MM.1S (cell line): ENCODE results near the gene RERE.

Source experiments
- DNase-seq: peaks from one replicate; pipeline ENCODE4 v3.0.0-alpha.2; 2015
- H2AFZ ChIP-seq: fragments of 300-600 bp; sonication (generic); 2 replicates; pipeline ENCODE4 v1.6.0; 2016; ENCODE audit warnings: antibody characterized with exemption, low read length
- H3F3A ChIP-seq: fragments of 300-600 bp; sonication (generic); 2 replicates; pipeline ENCODE4 v1.6.1; 2016; ENCODE audit warnings: mild to moderate bottlenecking, antibody characterized with exemption, low read length, moderate library complexity, mixed read lengths; ENCODE audit not compliant: insufficient read depth
- H3K27ac ChIP-seq: fragments of 300-600 bp; sonication (generic); 2 replicates; pipeline ENCODE4 v1.5.1; 2016; ENCODE audit warnings: mild to moderate bottlenecking, low read length
- H3K27me3 ChIP-seq: fragments of 300-600 bp; sonication (generic); replicated peaks from 2 replicates; pipeline ENCODE4 v1.6.0; 2016; ENCODE audit warnings: low read length; ENCODE audit not compliant: insufficient read depth
- H3K36me3 ChIP-seq: fragments of 300-600 bp; sonication (generic); replicated peaks from 2 replicates; pipeline ENCODE4 v1.6.1; 2016; ENCODE audit warnings: mild to moderate bottlenecking, low read length, mixed read lengths; ENCODE audit not compliant: insufficient read depth
- H3K4me1 ChIP-seq: fragments of 300-600 bp; sonication (generic); 2 replicates; pipeline ENCODE4 v1.6.1; 2016; ENCODE audit warnings: low read length, mixed read lengths
- H3K4me2 ChIP-seq: fragments of 300-600 bp; sonication (generic); 2 replicates; pipeline ENCODE4 v1.6.0; 2016; ENCODE audit warnings: low read depth, low read length
- H3K4me3 ChIP-seq: fragments of 300-600 bp; sonication (generic); 2 replicates; pipeline ENCODE4 v1.5.1; 2016; ENCODE audit warnings: low read length, mixed read lengths
- H3K79me2 ChIP-seq: fragments of 300-600 bp; sonication (generic); 2 replicates; pipeline ENCODE4 v1.6.1; 2016; ENCODE audit warnings: mixed run types, low read length, mixed read lengths
- H3K9ac ChIP-seq: fragments of 300-600 bp; sonication (generic); 2 replicates; pipeline ENCODE4 v1.6.1; 2016; ENCODE audit warnings: low read length, mixed read lengths
- H3K9me2 ChIP-seq: fragments of 300-600 bp; sonication (generic); replicated peaks from 2 replicates; pipeline ENCODE4 v1.6.1; 2016; ENCODE audit warnings: mild to moderate bottlenecking, low read length, mixed read lengths; ENCODE audit not compliant: insufficient read depth
- H3K9me3 ChIP-seq: fragments of 300-600 bp; sonication (generic); replicated peaks from 2 replicates; pipeline ENCODE4 v1.6.1; 2016; ENCODE audit warnings: mild to moderate bottlenecking, low read length, mixed read lengths; ENCODE audit not compliant: insufficient read depth
- H4K20me1 ChIP-seq: fragments of 300-600 bp; sonication (generic); 2 replicates; pipeline ENCODE4 v1.6.1; 2016; ENCODE audit warnings: mild to moderate bottlenecking, low read length, moderate library complexity, mixed read lengths; ENCODE audit not compliant: insufficient read depth
- CTCF ChIP-seq: fragments of 300-600 bp; sonication (generic); IDR thresholded peaks from 2 replicates; pipeline ENCODE4 v1.5.1; 2016; ENCODE audit warnings: antibody characterized with exemption, low read length, mixed read lengths
- EZH2 ChIP-seq: fragments of 300-600 bp; sonication (generic); optimal IDR thresholded peaks from 2 replicates; pipeline ENCODE3; 2017; ENCODE audit warnings: low read depth, mild to moderate bottlenecking, antibody characterized with exemption, low read length, mixed read lengths
- EZH2phosphoT487 ChIP-seq: fragments of 300-600 bp; sonication (generic); IDR thresholded peaks from 2 replicates; pipeline ENCODE4 v1.6.1; 2018; ENCODE audit warnings: antibody characterized with exemption, low read length

The RERE gene

GRCh38 chr1:8493916-8494540 is 323.4 kb downstream of the RERE start:
- Histone ChIP-seq H3K27me3 (no peaks in the 10 kb centered on the region), H3K9me2 (no peaks in the 10 kb centered on the region), H3K4me2 (no peak overlapping the region), H3K79me2 (no peaks in the 10 kb centered on the region), H3K4me3 (no peak overlapping the region), H3K4me1 (0 out of 2 replicates have a peak, but pooled peaks cover 6% of the 10 kb centered on the region), H3K27ac (no peak overlapping the region), H3K9ac (no peak overlapping the region), H2AFZ (no peak overlapping the region), H3K36me3 (peaks cover 5% of the 10 kb centered on the region; the same call in 1 of the 2 replicates), H3K9me3 (no peaks in the 10 kb centered on the region), H3F3A (no peaks in the 10 kb centered on the region), H4K20me1 (no peaks in the 10 kb centered on the region; the same call in 1 of the 2 replicates)
- no peak for TF ChIP-seq CTCF
- TF ChIP-seq EZH2phosphoT487, result no peak
- TF ChIP-seq EZH2, result no peak
- DNase-seq, result no peak

- Histone ChIP-seq H2AFZ (no peak overlapping the region), H4K20me1 (no peaks in the 10 kb centered on the region; the same call in 1 of the 2 replicates), H3K4me2 (no peak overlapping the region), H3K79me2 (no peaks in the 10 kb centered on the region), H3K27ac (no peak overlapping the region), H3K9me3 (no peaks in the 10 kb centered on the region), H3K4me3 (no peak overlapping the region), H3F3A (no peaks in the 10 kb centered on the region), H3K9me2 (no peaks in the 10 kb centered on the region), H3K9ac (no peak overlapping the region), H3K4me1 (no peaks in the 10 kb centered on the region), H3K36me3 (no peaks in the 10 kb centered on the region), H3K27me3 (no peaks in the 10 kb centered on the region)
- TF ChIP-seq EZH2 (no peak), EZH2phosphoT487 (no peak), CTCF (no peak)
- DNase-seq, result no peak
Observed at GRCh38 chr1:8487249-8487648, 330.2 kb downstream of the RERE start.

- no peaks in the 10 kb centered on the region for H3F3A ChIP-seq
- H4K20me1 ChIP-seq, result no peaks in the 10 kb centered on the region
- H3K4me3 ChIP-seq, result no peak overlapping the region
- DNase-seq, result no peak
- no peaks in the 10 kb centered on the region for H3K4me1 ChIP-seq
- TF ChIP-seq EZH2 (no peak), CTCF (no peak), EZH2phosphoT487 (no peak)
- no peaks in the 10 kb centered on the region for H3K9me2 ChIP-seq
- no peak overlapping the region for H3K4me2 ChIP-seq
- no peaks in the 10 kb centered on the region for H3K9me3 ChIP-seq
- no peaks in the 10 kb centered on the region for H3K36me3 ChIP-seq
- no peaks in the 10 kb centered on the region for H3K27me3 ChIP-seq
- no peak overlapping the region for H3K27ac ChIP-seq
- no peaks in the 10 kb centered on the region for H3K79me2 ChIP-seq
- no peak overlapping the region for H3K9ac ChIP-seq
- H2AFZ ChIP-seq, result no peak overlapping the region
Observed at GRCh38 chr1:8486047-8486446, 331.4 kb downstream of the RERE start.
